GM18951 (cell line): Measurements from ENCODE around the gene MASP1.

ENCODE experiments used
- POLR2A ChIP-seq: IDR thresholded peaks from 4 replicates; pipeline ENCODE4 v1.6.1; 2011; ENCODE audit warnings: mild to moderate bottlenecking; ENCODE audit not compliant: insufficient read length, insufficient read depth; ENCODE audit errors: extremely low read depth
- in situ Hi-C: fragments of 300-500 bp; cut with MboI; formaldehyde crosslinking; loops from one replicate; pipeline ENCODE4 v1.12.0; 2022; ENCODE audit warnings: low sequenced_read_pairs, mixed read lengths, inconsistent platforms; ENCODE audit not compliant: unreplicated experiment

Gene MASP1

DNA sequence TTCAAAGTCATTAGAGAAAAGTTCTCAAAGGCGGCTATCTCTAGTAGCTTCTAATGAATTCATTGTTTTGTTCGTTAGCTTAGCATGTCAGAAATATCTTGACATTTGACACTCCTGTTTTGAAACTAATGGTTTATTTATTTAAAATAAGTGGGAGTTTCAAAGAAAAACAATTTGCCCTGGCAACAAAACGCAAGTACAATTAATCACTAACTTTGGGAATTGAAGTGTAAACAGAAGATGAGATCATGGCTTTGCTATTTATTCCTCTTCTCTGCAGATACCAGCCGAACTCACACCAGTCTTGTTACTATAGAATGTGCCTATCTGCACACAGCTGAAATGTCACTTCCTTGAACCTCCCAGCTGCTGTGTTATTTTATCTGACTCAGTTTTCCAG lies 27.5 kb downstream of the MASP1 start:
- no peak for TF ChIP-seq POLR2A
- in situ Hi-C loops, result no loop called here

GRCh38 chr3:187263270-187263669 lies 28.3 kb downstream of the MASP1 start:
- in situ Hi-C loops, result no loop called here
- TF ChIP-seq POLR2A, result no peak

- in situ Hi-C loops, result no loop called here
- no peak for TF ChIP-seq POLR2A
These were observed 29.2 kb downstream of the MASP1 start for GRCh38 chr3:187262360-187262759.

DNA sequence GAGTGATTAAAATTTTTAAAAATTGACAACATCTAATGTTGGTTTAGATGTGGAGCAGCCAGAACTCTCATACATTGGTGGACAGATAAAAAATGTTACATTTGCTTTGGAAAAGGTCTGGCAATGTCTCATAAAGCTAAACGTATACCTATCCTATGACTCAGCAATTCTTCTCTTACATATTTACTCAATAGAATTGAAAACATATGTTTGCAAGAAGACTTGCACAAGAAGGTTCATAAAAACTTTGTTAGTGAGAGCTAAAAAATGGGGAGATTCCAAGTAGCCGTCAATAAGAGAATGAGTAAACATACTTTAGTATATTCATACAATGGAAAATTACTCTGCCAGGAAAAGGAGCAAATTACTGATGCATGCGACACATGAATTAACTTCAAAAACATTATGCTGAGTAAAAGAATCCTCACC lies 30.0 kb downstream of the MASP1 start:
- no peak for TF ChIP-seq POLR2A
- in situ Hi-C loops, result no loop called here

DNA sequence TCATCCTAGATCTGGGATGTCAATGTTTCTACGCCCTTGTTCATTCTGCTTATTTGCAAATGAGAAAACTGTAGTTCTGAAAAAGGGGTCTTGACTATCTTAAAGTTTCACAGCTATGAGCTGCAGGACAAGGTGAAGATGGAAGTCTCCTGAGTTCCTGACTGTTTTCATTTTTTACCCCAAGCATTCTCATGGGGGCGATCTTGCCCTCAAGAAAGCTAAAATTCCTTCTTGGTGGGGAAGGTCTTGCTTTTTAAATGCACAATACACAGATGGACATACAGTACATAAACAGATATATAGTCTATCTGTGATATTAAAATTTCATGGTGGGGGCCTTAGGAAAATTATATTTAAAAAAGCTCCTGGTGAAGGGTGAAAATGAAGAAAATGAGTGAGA lies 32.4 kb downstream of the MASP1 start:
- TF ChIP-seq POLR2A, result no peak
- in situ Hi-C loops, result no loop called here

- in situ Hi-C loops, result no loop called here
These were observed 33.4 kb downstream of the MASP1 start for GRCh38 chr3:187257992-187258692.

DNA sequence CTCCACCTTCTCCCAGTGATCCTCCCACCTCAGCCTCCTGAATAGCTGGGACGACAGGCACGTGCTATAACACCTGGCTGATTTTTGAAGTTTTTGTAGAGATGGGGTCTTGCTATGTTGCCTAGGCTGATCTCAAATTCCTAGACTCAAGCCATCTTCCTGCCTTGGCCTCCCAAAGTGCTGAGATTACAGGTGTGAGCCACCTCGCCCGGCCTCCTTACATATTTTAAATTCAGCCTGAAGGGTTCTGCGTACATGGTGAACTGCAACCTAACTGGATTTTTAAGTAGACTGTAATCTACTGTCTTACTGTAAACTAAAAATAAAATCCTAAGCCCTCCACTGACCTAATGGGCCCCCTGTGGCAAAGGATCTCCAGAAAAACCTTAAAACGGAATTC lies 34.1 kb downstream of the MASP1 start:
- in situ Hi-C loops, result no loop called here
- TF ChIP-seq POLR2A, result no peak

More at GRCh38 chr3:187257992-187258692, 33.4 kb downstream of the MASP1 start:
- no peak for TF ChIP-seq POLR2A

DNA sequence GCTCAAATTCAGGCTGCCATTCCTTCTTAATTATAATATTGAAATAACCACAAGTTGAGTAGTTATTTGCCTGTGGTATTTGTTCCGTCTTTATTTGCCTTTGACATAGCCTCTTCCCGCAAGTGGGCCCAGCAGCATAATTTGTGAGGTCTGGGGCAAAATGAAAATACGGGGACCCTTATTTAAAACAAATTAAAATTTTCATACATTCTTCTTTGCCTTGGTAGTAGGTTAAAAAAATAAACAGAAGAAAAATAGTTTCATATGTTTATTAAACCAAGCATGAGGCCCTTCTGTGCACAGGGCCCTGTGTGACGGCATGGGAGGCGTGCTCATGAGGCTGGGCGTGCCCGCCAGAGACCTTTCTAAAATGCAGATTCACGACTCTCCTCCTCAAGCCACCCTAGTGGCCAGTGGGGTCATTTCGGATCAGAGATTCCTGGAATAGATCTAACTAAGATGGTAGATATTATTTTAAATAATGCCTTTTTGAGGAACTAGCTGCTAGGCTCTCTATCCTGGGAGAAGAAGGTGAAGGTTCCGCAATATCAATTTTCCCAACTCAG lies 35.4 kb downstream of the MASP1 start:
- in situ Hi-C loops, result no loop called here
- TF ChIP-seq POLR2A, result no peak

- no peak for TF ChIP-seq POLR2A
- in situ Hi-C loops, result no loop called here
These were observed 36.2 kb downstream of the MASP1 start for GRCh38 chr3:187255314-187255713.

DNA sequence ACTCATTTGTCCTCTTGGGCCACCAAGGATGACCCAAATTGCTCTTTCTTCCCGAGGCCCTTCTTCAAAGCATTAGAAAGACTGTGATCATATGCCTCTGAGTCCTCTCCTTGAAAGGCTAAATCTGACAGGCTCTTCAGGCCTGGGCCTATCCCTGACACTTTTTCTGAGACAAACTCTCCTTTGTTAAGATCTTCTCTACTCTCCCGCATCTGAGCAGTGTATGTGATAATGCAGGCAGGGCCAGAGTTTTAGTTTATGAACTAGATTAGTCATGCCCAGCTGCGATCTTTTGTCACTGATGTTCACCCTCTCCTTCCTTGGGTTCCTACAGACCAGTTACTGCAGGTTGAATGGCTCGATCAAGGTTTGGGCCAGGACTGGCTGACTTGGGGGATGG lies 39.2 kb downstream of the MASP1 start:
- in situ Hi-C loops, result no loop called here
- TF ChIP-seq POLR2A, result no peak

DNA sequence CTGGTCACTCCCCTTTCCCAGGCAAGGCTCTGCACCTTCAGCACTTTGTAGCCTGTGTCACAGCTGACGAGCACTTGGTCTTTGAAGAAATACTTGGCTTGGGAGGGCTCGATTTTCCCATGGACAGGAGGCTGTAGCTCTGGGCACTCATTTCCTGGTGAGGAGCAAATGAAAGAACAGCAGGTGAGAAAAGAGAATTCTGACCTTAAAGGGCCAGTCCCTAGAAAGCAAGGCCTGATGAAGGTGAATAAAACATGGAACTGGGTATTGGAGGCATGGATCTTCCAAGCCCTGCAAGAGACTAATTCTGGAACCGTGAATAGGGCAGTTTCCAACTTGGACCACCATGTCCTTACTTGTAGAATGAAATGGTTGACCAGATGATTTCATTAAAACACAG lies 39.9 kb downstream of the MASP1 start:
- in situ Hi-C loops, result no loop called here
- no peak for TF ChIP-seq POLR2A

- in situ Hi-C loops, result no loop called here
- no peak for TF ChIP-seq POLR2A
These were observed 44.1 kb downstream of the MASP1 start for GRCh38 chr3:187247398-187247797.

DNA sequence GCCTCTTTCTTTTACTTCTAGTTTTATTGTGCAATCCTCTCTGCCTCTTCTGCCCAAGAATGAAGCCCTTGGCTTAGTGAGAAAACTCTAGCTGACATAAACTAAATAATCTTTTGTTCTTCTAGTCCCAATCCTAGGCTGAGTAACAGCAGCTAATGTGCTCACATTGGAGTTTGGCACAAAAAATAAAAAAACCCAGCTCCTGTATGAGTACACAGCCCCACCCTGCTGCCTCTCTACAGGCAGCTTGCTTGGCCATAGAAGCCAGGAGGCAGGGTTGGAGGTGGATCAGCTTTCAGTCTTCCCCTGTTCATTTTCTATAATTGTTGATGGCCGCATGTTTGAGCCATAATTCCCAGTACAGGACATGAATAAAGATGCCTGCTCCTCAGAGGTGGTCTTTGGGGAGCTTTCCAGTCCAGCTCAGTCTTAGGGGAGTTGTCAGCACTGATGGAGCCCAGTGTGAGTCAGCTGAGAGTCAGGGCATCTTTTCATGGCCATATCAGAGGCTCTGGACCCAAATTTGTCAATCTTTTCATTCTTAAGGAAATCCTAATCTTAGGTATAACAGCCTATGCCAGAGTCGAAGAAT lies 47.5 kb downstream of the MASP1 start:
- TF ChIP-seq POLR2A, result no peak
- in situ Hi-C loops, result no loop called here

DNA sequence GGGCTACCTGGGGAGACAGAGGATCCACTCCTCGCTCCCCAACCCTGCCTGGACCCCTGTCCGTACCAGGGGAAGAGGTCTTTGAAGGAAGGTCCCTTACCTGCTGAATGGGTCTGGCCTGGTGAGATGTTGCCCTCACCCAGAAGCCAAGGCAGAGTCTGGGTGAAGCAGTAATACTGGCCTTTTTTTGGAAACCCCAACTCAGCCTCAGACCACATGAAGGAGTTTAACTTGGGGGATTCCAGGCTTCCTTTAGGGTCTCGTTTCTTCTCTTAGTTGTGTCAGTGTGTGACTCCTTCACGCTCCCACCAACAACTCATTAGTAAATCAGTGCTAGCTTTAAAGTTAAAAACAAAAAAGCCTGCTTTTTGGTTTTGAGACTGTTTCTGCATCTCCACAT lies 48.6 kb downstream of the MASP1 start:
- no peak for TF ChIP-seq POLR2A
- in situ Hi-C loops, result no loop called here
